GM12873 (cell line): Measurements from ENCODE around the gene LAMA4.

Source experiments
- CTCF ChIP-seq: IDR thresholded peaks from 2 replicates; pipeline ENCODE4 v1.5.1; 2012; ENCODE audit warnings: low read depth, mild to moderate bottlenecking, moderate library complexity, low read length, control low read depth; ENCODE audit not compliant: insufficient read depth; ENCODE audit errors: missing control alignments

Gene LAMA4

GRCh38 chr6:112180095-112180820 lies 74.1 kb downstream of the LAMA4 start:
- TF ChIP-seq CTCF = peak; percentile 60

- no peak for TF ChIP-seq CTCF
These were observed 74.7 kb downstream of the LAMA4 start for GRCh38 chr6:112179631-112180030.

- no peak for TF ChIP-seq CTCF
These were observed 75.5 kb downstream of the LAMA4 start for GRCh38 chr6:112178846-112179245.

- no peak for TF ChIP-seq CTCF
These were observed 77.3 kb downstream of the LAMA4 start for GRCh38 chr6:112177092-112177491.

- TF ChIP-seq CTCF = no peak
These were observed 78.2 kb downstream of the LAMA4 start for GRCh38 chr6:112176175-112176574.

GRCh38 chr6:112173221-112173804 lies 81.1 kb downstream of the LAMA4 start:
- no peak for TF ChIP-seq CTCF

- TF ChIP-seq CTCF = no peak
These were observed 81.8 kb downstream of the LAMA4 start for GRCh38 chr6:112172540-112172939.
